Stimulated activated naive CD8-positive, alpha-beta T cell treated with anti-CD3 and anti-CD28 coated beads, Interleukin-15, Interleukin-2, amounts not matched to agents 100 U/mL and 50 U/mL, for 24 hours (primary cell): ENCODE data around the gene ACP1.

Experiments used
- ATAC-seq: fragments of 150-1000 bp; cut with Tn5 transposase; one replicate; pipeline ENCODE4 v1.10.0; 2021
- DNase-seq: peaks from one replicate; pipeline ENCODE4 v3.0.0; 2021

Gene ACP1

GRCh38 chr2:255195-255594 is 9.6 kb upstream of the ACP1 start:
- no peak for DNase-seq
- ATAC-seq: no peak

- DNase-seq: no peak
These were observed 8.7 kb upstream of the ACP1 start for GRCh38 chr2:256094-256493.

GRCh38 chr2:257429-257828 is 7.3 kb upstream of the ACP1 start:
- DNase-seq: no peak
- no peak for ATAC-seq

More at GRCh38 chr2:256094-256493, 8.7 kb upstream of the ACP1 start:
- no peak for ATAC-seq

GRCh38 chr2:257842-258241 is 6.9 kb upstream of the ACP1 start:
- DNase-seq: no peak
- ATAC-seq: no peak

GRCh38 chr2:258933-259332 is 5.8 kb upstream of the ACP1 start:
- ATAC-seq (no peak), DNase-seq (no peak)

- ATAC-seq (no peak), DNase-seq (no peak)
These were observed 4.9 kb upstream of the ACP1 start for GRCh38 chr2:259789-260331.

GRCh38 chr2:260507-261161 is 4.1 kb upstream of the ACP1 start:
- ATAC-seq (no peak), DNase-seq (no peak)

GRCh38 chr2:262117-262516 is 2.6 kb upstream of the ACP1 start:
- DNase-seq (no peak), ATAC-seq (no peak)

GRCh38 chr2:263022-263738 is 1.6 kb upstream of the ACP1 start:
- ATAC-seq: no peak
- DNase-seq: no peak

- peak; percentile 52 for DNase-seq
- ATAC-seq: peak; percentile 22
These were observed 814 bp upstream of the ACP1 start, which contains the start of gene SH3YL1 for GRCh38 chr2:263774-264492. SH3YL1 (minus strand) TSS chr2:264032; CDS start chr2:263984, 48 bp downstream.

- ATAC-seq: no peak
- no peak for DNase-seq
These were observed 3.6 kb downstream of the ACP1 start for GRCh38 chr2:268323-268722.

GRCh38 chr2:269356-270030 is 4.7 kb downstream of the ACP1 start:
- ATAC-seq (no peak), DNase-seq (no peak)

- ATAC-seq: no peak
- DNase-seq: no peak
These were observed 6.1 kb downstream of the ACP1 start for GRCh38 chr2:270861-271260.

GRCh38 chr2:271917-272316 is 7.2 kb downstream of the ACP1 start:
- no peak for DNase-seq
- no peak for ATAC-seq

- no peak for DNase-seq
- ATAC-seq: no peak
These were observed 8.6 kb downstream of the ACP1 start for GRCh38 chr2:273333-273732.

GRCh38 chr2:274503-274902 is 9.8 kb downstream of the ACP1 start:
- DNase-seq: no peak
- no peak for ATAC-seq

GRCh38 chr2:275466-275865 is 10.7 kb downstream of the ACP1 start:
- no peak for DNase-seq
- ATAC-seq: no peak

- DNase-seq (no peak), ATAC-seq (no peak)
These were observed 13.7 kb downstream of the ACP1 start for GRCh38 chr2:278312-278926.

GRCh38 chr2:278927-279320 is 14.2 kb downstream of the ACP1 start:
- no peak for ATAC-seq
- DNase-seq: no peak

GRCh38 chr2:279366-279765 is 14.6 kb downstream of the ACP1 start:
- no peak for DNase-seq
- ATAC-seq: no peak

GRCh38 chr2:279956-280649 is 15.4 kb downstream of the ACP1 start:
- DNase-seq: no peak
- no peak for ATAC-seq
